K562 (cell line): Measurements from ENCODE around the gene PBX2. TPM values are rescaled to one million over a fixed set of nuclear protein-coding genes. Genes with fewer than 3 reads are reported as not detected.
A peak's percentile ranks its signal among the peaks of the same experiment; 100 is the strongest.

ENCODE experiments used
- CREB3 ChIP-seq: fragments of 450-650 bp; conservative IDR thresholded peaks from 2 replicates; pipeline ENCODE4 v1.6.1; 2016; ENCODE audit warnings: missing genetic modification characterization, low read depth, mild to moderate bottlenecking, missing compliant biosample characterization, moderate library complexity
- EP400 ChIP-seq: fragments of 450-650 bp; IDR thresholded peaks from 2 replicates; pipeline ENCODE4 v1.6.1; 2017; ENCODE audit warnings: antibody characterized with exemption, mild to moderate bottlenecking, moderate library complexity
- FOSL1 ChIP-seq: fragments of 200-800 bp; sonication (Bioruptor generic); conservative IDR thresholded peaks from 2 replicates; pipeline ENCODE4 v1.6.1; 2016; ENCODE audit warnings: missing genetic modification characterization, missing compliant biosample characterization
- FOXJ2 ChIP-seq: fragments of 200-800 bp; sonication (Bioruptor generic); IDR thresholded peaks from 2 replicates; pipeline ENCODE4 v1.6.1; 2016; ENCODE audit warnings: missing genetic modification characterization, missing compliant biosample characterization
- HES1 ChIP-seq: fragments of 450-650 bp; IDR thresholded peaks from 2 replicates; pipeline ENCODE4 v1.6.1; 2016; ENCODE audit warnings: low read depth, mild to moderate bottlenecking, moderate library complexity
- HINFP ChIP-seq: fragments of 450-650 bp; conservative IDR thresholded peaks from 2 replicates; pipeline ENCODE4 v1.6.1; 2016; ENCODE audit warnings: missing genetic modification characterization, low read depth, mild to moderate bottlenecking, control low read depth, missing compliant biosample characterization
- IRF2 ChIP-seq: sonication (generic); formaldehyde crosslinking; IDR thresholded peaks from 2 replicates; pipeline ENCODE4 v1.8.1; 2022; ENCODE audit warnings: mild to moderate bottlenecking, missing genetic modification reagents
- MECOM ChIP-seq: fragments of 250-450 bp; sonication (Bioruptor Pico); IDR thresholded peaks from 2 replicates; pipeline ENCODE4 v1.8.0; 2022; ENCODE audit warnings: inconsistent platforms
- MTA3 ChIP-seq: fragments of 450-650 bp; formaldehyde crosslinking; IDR thresholded peaks from 2 replicates; pipeline ENCODE4 v1.6.1; 2017; ENCODE audit warnings: mild to moderate bottlenecking, borderline replicate concordance
- SOX6 ChIP-seq: fragments of 450-650 bp; IDR thresholded peaks from 2 replicates; pipeline ENCODE4 v1.6.1; 2014; ENCODE audit warnings: mild to moderate bottlenecking
- STAG1 ChIP-seq: sonication (generic); formaldehyde crosslinking; IDR thresholded peaks from 2 replicates; pipeline ENCODE4 v1.5.0; 2020; ENCODE audit warnings: missing genetic modification reagents, borderline replicate concordance
- THRAP3 ChIP-seq: fragments of 450-650 bp; IDR thresholded peaks from 2 replicates; pipeline ENCODE4 v1.6.1; 2016; ENCODE audit warnings: mild to moderate bottlenecking, inconsistent platforms, borderline replicate concordance
- YBX1 ChIP-seq: fragments of 450-650 bp; IDR thresholded peaks from 2 replicates; pipeline ENCODE4 v1.7.1; 2016; ENCODE audit warnings: mild to moderate bottlenecking
- ZNF12 ChIP-seq: sonication (generic); formaldehyde crosslinking; IDR thresholded peaks from 2 replicates; pipeline ENCODE4 v1.4.0; 2020; ENCODE audit warnings: mild to moderate bottlenecking, missing genetic modification reagents
- ZNF23 ChIP-seq: fragments of 250-450 bp; sonication (Bioruptor Pico); IDR thresholded peaks from 2 replicates; pipeline ENCODE4 v1.4.0; 2020; ENCODE audit warnings: mild to moderate bottlenecking
- ZNF253 ChIP-seq: fragments of 250-450 bp; sonication (Bioruptor Pico); conservative IDR thresholded peaks from 2 replicates; pipeline ENCODE4 v1.6.1; 2021; ENCODE audit warnings: mild to moderate bottlenecking
- ZSCAN29 ChIP-seq: fragments of 450-650 bp; IDR thresholded peaks from 2 replicates; pipeline ENCODE4 v1.6.1; 2017
- polyA plus RNA-seq, 8 experiments: library from polyadenylated mRNA; depleted of rRNA in 4 of 8; stranded (reverse) in 5 of 8; unstranded in 3 of 8; fragments of >200 nt; fragmentation: Nextera tagmentation in 2 of 8; fragmentation: Illumina TruSeq in 1 of 8; extraction: Ambion mirVana in 2 of 8; extraction: Trizol in 1 of 8; gene quantifications; 2 replicates each; pipeline versions ENCODE4 v1.2.1 to v1.2.3, GENCODE V29; 2011 to 2014; ENCODE audit warnings: inconsistent platforms in 1 of 8, missing spikeins in 1 of 8
- total RNA-seq, 7 experiments: library from RNA; depleted of rRNA in 6 of 7; stranded (reverse); fragments of >200 nt in 6 of 7; fragmentation: Illumina TruSeq in 2 of 7; extraction: Trizol in 2 of 7; gene quantifications; 2 replicates each; pipeline versions ENCODE4 v1.2.1 to v1.2.3, GENCODE V29; 2011 to 2021; ENCODE audit warnings: low replicate concordance in 1 of 7
- TF ChIP-seq, protein P1 (sequence below): fragments of 450-650 bp; IDR thresholded peaks from 2 replicates; pipeline ENCODE4 v1.7.0; 2016; ENCODE audit warnings: borderline replicate concordance
- TF ChIP-seq, protein P2 (sequence below): fragments of 450-650 bp; formaldehyde crosslinking; IDR thresholded peaks from 2 replicates; pipeline ENCODE4 v1.4.0; 2022; ENCODE audit warnings: missing genetic modification characterization
- TF ChIP-seq, protein P3 (sequence below): fragments of 200-400 bp; formaldehyde crosslinking; IDR thresholded peaks from 2 replicates; pipeline ENCODE4 v1.6.1; 2017; ENCODE audit warnings: mild to moderate bottlenecking, low read depth, low read length, moderate library complexity

PBX2 gene
- total and polyA plus RNA-seq, 9 of the 15 experiments (the other 6 are each of a cell fraction or from before 2014, with no cell fraction given) = 1.9 to 134 (median 62.5) TPM

- no peak for TF ChIP-seq CREB3
- TF ChIP-seq THRAP3 = no peak
- no peak for TF ChIP-seq ZNF23 (CRISPR knock-in tag)
- TF ChIP-seq STAG1 (CRISPR knock-in tag) = no peak
- TF ChIP-seq MECOM (CRISPR knock-in tag) = no peak
- TF ChIP-seq FOXJ2 (tag) = 0 out of 2 replicates have a peak, but pooled peaks have one; percentile 9
- no peak for TF ChIP-seq MTA3
- TF ChIP-seq YBX1 = no peak
- TF ChIP-seq, protein P1, sequence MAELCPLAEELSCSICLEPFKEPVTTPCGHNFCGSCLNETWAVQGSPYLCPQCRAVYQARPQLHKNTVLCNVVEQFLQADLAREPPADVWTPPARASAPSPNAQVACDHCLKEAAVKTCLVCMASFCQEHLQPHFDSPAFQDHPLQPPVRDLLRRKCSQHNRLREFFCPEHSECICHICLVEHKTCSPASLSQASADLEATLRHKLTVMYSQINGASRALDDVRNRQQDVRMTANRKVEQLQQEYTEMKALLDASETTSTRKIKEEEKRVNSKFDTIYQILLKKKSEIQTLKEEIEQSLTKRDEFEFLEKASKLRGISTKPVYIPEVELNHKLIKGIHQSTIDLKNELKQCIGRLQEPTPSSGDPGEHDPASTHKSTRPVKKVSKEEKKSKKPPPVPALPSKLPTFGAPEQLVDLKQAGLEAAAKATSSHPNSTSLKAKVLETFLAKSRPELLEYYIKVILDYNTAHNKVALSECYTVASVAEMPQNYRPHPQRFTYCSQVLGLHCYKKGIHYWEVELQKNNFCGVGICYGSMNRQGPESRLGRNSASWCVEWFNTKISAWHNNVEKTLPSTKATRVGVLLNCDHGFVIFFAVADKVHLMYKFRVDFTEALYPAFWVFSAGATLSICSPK = 0 out of 2 replicates have a peak, but pooled peaks have one; percentile 11
- TF ChIP-seq IRF2 (CRISPR knock-in tag) = no peak
- TF ChIP-seq, protein P2, sequence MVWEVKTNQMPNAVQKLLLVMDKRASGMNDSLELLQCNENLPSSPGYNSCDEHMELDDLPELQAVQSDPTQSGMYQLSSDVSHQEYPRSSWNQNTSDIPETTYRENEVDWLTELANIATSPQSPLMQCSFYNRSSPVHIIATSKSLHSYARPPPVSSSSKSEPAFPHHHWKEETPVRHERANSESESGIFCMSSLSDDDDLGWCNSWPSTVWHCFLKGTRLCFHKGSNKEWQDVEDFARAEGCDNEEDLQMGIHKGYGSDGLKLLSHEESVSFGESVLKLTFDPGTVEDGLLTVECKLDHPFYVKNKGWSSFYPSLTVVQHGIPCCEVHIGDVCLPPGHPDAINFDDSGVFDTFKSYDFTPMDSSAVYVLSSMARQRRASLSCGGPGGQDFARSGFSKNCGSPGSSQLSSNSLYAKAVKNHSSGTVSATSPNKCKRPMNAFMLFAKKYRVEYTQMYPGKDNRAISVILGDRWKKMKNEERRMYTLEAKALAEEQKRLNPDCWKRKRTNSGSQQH (CRISPR knock-in tag) = no peak
- no peak for TF ChIP-seq HINFP (tag)
- TF ChIP-seq, protein P3, sequence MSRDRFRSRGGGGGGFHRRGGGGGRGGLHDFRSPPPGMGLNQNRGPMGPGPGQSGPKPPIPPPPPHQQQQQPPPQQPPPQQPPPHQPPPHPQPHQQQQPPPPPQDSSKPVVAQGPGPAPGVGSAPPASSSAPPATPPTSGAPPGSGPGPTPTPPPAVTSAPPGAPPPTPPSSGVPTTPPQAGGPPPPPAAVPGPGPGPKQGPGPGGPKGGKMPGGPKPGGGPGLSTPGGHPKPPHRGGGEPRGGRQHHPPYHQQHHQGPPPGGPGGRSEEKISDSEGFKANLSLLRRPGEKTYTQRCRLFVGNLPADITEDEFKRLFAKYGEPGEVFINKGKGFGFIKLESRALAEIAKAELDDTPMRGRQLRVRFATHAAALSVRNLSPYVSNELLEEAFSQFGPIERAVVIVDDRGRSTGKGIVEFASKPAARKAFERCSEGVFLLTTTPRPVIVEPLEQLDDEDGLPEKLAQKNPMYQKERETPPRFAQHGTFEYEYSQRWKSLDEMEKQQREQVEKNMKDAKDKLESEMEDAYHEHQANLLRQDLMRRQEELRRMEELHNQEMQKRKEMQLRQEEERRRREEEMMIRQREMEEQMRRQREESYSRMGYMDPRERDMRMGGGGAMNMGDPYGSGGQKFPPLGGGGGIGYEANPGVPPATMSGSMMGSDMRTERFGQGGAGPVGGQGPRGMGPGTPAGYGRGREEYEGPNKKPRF = no peak
- TF ChIP-seq EP400 = no peak
- no peak for TF ChIP-seq ZNF12 (CRISPR knock-in tag)
- TF ChIP-seq SOX6 = no peak; the same call in 1 of the 2 replicates
- TF ChIP-seq ZSCAN29 = no peak
- no peak; the same call in 1 of the 2 replicates for TF ChIP-seq FOSL1 (tag)
- TF ChIP-seq HES1 = peak; percentile 38; the same call in 1 of the 2 replicates
- no peak for TF ChIP-seq ZNF253
Measured at GRCh38 chr6:32152769-32153563, 37.0 kb downstream of the PBX2 start (continued).
